ENCODE results near the gene TTLL1. TPM values are rescaled to one million over a fixed set of nuclear protein-coding genes. Genes with fewer than 3 reads are reported as not detected.
"Not testable (repeated sequence)": the region's sequence is repeated elsewhere in the genome, so short reads cannot be mapped to it uniquely, and the experiment has no call there.

Gene TTLL1
- polyA plus RNA-seq, 4 donors, result 16.4 to 20.9 (median 18.5) TPM

DNA sequence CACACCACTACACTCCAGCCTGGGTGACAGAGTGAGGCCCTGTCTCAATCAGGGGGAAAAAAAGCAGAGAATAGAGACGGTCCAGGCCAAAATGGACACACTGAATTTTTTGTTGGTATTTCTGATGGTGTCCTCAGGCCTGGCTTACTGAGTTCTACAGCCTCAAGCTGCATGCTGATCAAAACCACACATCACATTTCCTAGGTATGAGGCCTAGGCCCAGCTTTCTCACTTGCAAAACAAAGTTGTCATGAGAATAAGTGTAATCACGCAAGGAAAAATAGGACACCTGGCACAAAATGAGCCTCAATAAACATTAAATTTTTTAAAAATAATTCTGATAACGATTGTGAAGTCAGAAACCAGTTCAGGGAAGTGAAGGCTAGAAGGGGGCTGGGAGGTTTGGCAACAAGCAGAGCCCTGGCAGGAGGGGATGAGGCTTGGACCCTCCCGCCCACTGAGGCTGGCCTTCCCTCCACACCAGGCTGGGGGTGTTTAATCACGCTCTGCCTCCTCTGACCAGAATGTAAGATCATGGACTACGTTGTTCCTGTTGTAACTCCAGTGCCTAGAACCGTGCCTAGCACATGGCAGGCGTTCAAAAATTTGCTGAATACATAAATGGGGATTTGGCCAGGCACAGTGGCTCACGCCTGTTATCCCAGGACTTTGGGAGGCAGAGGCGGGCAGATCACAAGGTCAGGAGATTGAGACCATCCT is 92.4 kb downstream of the TTLL1 start:
- no peak for DNase-seq (ENCODE audit: low read depth in 4 of 4, low spot score in 2 of 4)

DNA sequence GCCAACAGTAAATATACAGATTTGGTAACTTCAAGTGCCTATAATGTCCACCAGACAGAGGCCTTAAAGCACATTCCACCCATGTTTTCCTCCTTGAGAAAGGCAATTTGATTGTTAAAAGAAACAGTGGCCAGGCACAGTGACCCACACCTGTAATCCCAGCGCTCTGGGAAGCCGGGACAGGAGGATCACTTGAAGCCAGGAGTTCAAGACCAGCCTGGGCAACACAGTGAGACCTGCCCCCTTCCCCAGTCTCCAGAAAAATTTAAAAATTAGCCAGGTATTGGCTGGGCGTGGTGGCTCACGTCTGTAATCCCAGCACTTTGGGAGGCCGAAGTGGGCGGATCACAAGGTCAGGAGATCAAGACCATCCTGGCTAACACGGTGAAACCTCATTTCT is 93.5 kb downstream of the TTLL1 start:
- DNase-seq (ENCODE audit: low read depth in 4 of 4, low spot score in 2 of 4), result not testable (repeated sequence)

DNA sequence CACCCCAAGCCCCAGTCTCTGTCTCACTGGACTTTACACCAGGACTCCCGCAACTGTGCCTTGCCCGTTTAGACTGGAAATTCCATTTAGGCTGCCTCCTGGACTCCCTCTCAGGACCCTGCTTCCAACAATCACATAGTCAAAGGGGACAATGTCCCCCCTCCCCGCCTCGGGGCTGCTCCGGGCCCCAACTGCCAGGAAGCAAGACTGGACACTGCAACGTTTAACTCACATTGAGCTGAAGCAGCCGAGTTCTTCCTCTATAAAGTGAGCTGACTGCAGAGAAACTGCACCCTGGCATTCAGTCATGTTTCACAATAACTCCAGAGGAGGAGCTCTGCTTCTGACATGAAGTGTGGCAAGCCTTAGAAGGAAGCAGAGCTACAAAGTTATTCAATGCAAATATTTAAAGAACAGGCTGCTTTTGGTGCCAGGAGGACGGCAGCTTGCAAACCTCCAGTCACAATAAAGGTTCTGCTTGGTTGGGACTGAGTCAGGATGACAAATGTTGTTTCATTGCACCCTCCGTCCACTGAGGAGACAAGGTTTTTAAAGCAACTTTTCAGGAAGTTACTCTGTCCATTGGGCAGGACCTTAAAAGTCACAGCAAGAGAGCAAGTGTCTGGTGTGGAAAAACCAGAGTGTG is 94.2 kb downstream of the TTLL1 start:
- DNase-seq (ENCODE audit: low read depth in 4 of 4, low spot score in 2 of 4), result no peak

DNA sequence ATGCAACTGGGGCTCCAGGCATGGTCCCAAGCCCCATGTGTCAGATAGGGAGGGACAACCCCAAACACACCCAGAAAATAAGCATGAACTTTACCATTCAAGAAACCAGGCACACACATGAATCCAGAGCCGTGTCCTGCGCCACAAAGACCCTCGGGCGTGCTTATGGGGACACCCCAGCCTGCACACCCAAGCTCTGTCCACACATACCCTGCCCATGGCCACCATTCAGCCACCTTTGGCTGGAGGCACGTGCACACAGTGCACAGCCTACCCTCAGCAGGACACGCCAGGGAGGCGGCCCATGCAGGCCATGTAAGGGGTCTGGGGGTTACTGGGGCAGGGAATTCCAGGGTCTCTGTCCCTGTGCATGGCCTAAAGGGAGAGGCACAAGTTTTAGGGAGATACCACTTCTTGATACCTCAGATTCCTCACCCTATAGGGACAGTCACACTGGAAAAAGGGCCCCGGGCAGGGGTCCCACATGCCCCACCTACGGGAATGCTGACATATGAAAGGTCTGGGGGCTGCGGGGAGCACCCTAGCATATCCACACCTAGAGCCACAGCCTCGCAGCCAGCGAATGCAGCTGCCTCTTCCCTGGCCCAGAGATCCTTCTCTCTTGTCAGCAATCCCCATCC is 94.8 kb downstream of the TTLL1 start:
- no peak for DNase-seq (ENCODE audit: low read depth in 4 of 4, low spot score in 2 of 4)

DNA sequence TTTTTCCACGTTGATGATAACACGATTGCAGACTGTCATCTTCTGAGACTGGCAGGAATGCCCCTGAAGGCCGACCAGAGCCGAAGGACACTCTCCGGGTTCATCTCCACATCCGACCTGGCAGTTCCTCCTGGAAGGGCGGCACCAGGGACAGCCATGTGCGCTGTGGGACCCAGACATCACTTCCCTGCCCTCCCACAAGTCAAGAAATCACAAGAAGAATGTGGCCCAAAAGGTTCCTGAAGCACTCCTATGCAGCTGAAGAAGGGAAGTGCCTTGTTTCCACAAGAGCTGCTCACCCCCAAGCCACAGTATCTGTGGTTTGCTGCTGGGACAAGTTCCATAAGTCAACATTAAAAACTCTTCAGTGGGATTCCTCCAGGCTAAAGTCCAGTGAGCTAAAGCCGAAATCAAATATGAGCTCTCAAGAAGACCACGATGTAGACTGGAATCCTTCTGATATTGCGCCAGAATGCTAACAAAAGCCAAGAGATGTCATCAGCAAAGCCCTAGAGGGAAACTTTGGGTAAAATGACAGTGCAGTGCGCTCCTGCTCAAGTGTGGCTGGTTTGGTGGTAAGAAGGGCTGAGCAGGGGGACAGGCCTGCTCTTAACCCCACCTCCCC is 95.4 kb downstream of the TTLL1 start:
- DNase-seq (ENCODE audit: low read depth in 4 of 4, low spot score in 2 of 4), result no peak

DNA sequence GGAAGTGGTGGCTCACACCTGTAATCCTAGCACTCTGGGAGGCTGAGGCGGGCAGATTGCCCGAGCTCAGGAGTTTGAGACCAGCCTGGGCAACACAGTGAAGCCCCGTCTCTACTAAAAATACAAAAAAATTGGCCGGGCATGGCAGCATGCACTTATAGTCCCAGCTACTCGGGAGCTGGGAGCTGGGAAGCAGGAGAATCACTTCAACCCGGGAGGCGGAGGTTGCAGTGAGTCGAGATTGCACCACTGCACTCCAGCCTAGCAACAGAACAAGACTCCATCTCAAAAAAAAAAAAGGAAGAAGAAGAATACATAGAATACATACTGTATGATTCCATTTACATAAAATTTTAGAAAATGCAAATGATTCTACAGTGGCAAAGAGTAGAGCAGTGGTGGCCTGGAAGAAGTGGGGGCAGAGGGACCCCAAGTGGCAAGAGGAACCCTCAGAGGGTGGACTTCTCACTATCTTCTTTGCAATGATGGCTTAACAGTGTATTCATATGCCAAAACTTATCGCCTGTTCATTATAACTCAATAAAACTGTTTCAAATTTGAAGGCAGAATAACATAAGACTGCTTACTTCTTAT is 96.2 kb downstream of the TTLL1 start:
- no peak for DNase-seq (ENCODE audit: low read depth in 4 of 4, low spot score in 2 of 4)

DNA sequence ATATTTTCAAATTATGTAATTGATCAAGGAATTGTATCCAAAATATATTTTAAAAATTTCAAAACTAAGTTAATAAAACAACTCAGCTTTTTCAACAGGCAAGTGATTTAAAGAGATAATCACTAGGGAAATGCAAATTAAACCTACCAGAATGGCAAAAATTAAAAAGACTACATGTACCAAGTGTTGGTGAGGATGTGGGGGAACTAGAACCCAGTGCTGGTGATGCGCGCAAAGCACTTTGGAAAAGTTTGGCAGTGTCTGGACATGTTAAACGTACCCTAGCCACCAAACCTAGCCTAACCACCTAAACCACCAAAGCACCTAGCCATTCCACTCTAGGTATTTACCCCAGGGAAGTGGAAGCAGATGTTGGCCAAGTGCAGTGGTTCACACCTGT is 97.1 kb downstream of the TTLL1 start:
- DNase-seq (ENCODE audit: low read depth in 4 of 4, low spot score in 2 of 4), result no peak

DNA sequence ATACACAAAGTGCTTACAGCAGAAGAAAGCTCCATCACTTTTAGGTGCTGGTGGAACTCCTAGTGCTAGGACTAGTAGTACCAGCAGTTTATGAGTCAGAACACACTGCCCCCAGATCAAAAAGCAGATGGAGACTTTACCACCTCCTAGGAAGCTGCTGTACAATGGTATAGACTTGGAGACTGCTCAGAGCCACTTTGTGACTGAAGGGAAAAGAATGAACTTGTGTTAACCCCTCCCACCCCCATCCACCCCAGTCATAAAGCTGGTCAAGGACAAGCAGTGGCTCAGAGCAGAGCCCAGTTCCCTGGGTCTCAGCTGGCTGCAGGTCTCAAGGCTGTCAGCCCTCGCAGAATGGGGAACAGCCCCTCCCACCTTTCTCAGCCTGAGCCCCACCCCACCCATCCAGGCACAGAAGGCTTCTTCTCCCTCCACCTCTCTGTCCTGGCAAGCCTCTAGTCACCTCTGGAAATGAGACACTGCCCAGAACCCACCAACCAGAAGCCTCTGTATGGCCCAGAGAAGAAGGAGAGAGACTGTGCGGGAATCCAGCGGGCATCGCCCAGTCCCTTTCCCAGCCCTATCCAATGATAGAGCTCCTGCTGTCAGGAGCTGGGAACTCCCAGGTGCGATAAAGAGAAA is 98.1 kb downstream of the TTLL1 start:
- DNase-seq (ENCODE audit: low read depth in 4 of 4, low spot score in 2 of 4), result no peak

DNA sequence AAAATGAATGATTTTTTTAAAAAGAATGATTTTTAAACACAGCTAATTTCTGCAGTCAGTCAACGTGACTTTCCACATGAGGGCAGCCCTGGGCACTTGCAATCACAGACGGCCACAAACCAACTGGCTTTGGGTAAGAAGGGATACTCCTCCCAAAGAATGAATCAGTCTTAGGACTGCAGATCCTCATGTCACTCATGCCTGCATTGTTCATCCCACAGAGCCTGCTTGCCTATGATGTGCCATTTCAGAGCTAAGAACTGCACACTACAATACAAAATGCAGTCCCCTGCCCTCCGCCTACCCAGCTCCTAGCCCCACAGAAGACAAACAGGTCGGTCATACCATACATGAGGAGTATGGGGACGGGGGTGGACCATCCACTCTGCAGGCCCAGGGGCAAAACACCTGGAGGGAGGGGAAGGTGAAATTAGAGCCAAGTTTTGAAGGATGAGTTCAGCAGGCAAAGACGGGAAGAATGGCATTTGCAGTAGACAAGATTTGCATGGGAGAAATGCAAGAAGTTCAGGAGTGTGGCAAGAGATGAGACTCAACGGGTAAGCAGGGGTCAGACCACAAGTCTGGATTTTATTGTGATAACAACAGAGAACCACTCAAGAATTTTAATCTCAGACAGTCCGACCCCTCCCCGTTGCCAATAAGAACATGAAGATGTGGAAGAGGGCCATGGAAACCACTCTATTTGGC is 98.9 kb downstream of the TTLL1 start:
- no peak for DNase-seq (ENCODE audit: low read depth in 4 of 4, low spot score in 2 of 4)

Other genes starting within 250 kb of the TTLL1 start
- 10 to 100 TPM; 44.3 to 55.1 (median 49.7) TPM for gene ARFGAP3, start 232.1 kb downstream of the TTLL1 start, polyA plus RNA-seq (ENCODE audit: insufficient read length in 4 of 4)
- gene PACSIN2, start 74.2 kb downstream of the TTLL1 start, polyA plus RNA-seq (ENCODE audit: insufficient read length in 4 of 4), result 10 to 100 TPM; 62.7 to 74.4 (median 68.2) TPM
- gene BIK, start 21.4 kb upstream of the TTLL1 start, polyA plus RNA-seq (ENCODE audit: insufficient read length in 4 of 4), result 1 to 10 TPM; 1.0 to 2.1 (median 1.4) TPM
- 10 to 100 TPM; 19.8 to 28.3 (median 24.9) TPM for gene MCAT, start 54.0 kb upstream of the TTLL1 start, polyA plus RNA-seq (ENCODE audit: insufficient read length in 4 of 4)
- 10 to 100 TPM; 19.6 to 43.7 (median 29.7) TPM for gene TSPO, start 62.2 kb upstream of the TTLL1 start, polyA plus RNA-seq (ENCODE audit: insufficient read length in 4 of 4)
- 10 to 100 TPM; 25.2 to 35.7 (median 26.1) TPM for gene TTLL12, start 97.7 kb upstream of the TTLL1 start, polyA plus RNA-seq (ENCODE audit: insufficient read length in 4 of 4)